Skeletal muscle cell (primary cell): ENCODE data around the gene EFNB3.

ENCODE experiments used
- DNase-seq: peaks from one replicate; pipeline ENCODE4 v3.0.0-alpha.2; 2010; ENCODE audit warnings: low read depth
- H3K4me3 ChIP-seq: 2 replicates; pipeline ENCODE4 v1.5.1; 2011; ENCODE audit warnings: low read depth, mild to moderate bottlenecking, control low read depth, low read length, moderate library complexity

Gene EFNB3, protein sequence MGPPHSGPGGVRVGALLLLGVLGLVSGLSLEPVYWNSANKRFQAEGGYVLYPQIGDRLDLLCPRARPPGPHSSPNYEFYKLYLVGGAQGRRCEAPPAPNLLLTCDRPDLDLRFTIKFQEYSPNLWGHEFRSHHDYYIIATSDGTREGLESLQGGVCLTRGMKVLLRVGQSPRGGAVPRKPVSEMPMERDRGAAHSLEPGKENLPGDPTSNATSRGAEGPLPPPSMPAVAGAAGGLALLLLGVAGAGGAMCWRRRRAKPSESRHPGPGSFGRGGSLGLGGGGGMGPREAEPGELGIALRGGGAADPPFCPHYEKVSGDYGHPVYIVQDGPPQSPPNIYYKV

GRCh38 chr17:7704601-7705268, at the start of gene EFNB3:
Gene EFNB3 (plus strand): TSS chr17:7705202. CDS start chr17:7705599, 397 bp downstream.
- H3K4me3 ChIP-seq: peak within 1 kb of the TSS; percentile 54
- no peak for DNase-seq

GRCh38 chr17:7655541-7655840, 49.5 kb upstream of the EFNB3 start:
- no peak overlapping the region for H3K4me3 ChIP-seq
- no peak for DNase-seq

- no peak overlapping the region for H3K4me3 ChIP-seq
- DNase-seq: no peak
These were observed 47.9 kb upstream of the EFNB3 start for GRCh38 chr17:7656958-7657609.

GRCh38 chr17:7667656-7668406, 37.2 kb upstream of the EFNB3 start:
- H3K4me3 ChIP-seq: no peak overlapping the region
- no peak for DNase-seq

DNA sequence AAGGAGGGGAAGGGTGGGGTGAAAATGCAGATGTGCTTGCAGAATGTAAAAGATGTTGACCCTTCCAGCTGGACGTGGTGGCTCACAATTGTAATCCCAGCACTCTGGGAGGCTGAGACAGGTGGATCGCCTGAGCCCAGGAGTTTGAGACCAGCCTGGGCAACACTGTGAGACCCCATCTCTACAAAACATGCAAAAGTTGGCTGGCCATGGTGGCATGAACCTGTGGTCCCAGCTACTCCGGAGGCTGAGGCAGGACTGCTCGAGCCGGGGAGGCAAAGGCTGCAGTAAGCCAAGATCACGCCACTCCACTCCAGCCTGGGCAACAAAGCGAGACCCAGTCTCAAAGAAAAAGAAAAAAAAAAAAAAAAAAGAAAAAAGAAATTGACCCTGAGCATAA, 36.5 kb upstream of the EFNB3 start:
- no peak overlapping the region for H3K4me3 ChIP-seq
- DNase-seq: no peak

DNA sequence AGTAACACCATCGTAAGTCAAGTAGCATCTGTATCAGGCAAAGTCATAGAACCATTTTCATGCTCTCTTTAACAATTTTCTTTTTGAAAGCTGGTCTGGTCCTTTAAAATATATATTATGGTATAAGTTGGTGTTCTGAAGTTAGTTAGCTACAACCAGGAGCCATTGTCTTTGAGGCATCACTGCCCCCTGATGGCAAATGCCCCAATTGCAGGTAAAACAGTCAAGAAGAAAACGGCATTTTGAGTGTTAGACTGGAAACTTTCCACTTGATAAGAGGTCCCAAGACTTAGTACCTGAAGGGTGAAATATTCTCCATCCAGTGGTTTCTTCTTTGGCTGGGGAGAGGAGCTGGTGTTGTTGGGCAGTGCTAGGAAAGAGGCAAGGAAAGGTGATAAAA, 31.8 kb upstream of the EFNB3 start:
- H3K4me3 ChIP-seq: no peak overlapping the region
- no peak for DNase-seq

- no peak for DNase-seq
- H3K4me3 ChIP-seq: no peak overlapping the region
These were observed 30.1 kb upstream of the EFNB3 start for GRCh38 chr17:7674934-7675333.

- DNase-seq: no peak
- H3K4me3 ChIP-seq: no peak overlapping the region
These were observed 28.5 kb upstream of the EFNB3 start for GRCh38 chr17:7676533-7676932.

DNA sequence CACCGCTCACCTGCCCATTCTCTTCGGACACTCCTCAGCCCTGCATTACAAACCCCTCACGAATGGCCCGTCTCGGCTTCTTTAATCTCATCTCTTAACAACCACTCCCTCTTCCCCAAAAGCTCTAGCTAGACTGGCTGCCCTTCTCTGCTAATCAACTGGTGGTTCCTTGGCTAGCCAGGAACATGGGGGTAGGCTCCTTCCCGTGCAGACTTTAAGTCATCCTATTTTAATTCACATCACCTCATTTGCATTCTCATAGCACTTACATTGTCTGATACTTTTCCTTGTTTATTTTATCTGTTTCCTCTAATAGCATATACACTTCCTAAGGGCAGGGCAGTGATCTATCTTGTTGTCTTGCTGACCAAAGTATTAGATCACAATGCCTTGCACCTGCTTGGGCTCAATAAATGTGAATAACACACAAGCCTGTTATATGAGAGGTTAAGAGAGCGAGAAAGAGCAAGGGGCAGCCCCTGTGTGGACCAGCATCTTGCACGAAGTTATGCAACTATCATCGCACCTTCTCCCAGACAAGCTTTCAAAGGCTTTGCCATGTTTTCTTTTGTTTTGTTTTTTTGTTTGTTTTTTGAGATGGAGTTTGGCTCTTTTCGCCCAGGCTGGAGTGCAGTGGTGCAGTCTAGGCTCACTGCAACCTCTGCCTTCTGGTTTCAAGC, 27.5 kb upstream of the EFNB3 start:
- DNase-seq: no peak
- no peak overlapping the region for H3K4me3 ChIP-seq

DNA sequence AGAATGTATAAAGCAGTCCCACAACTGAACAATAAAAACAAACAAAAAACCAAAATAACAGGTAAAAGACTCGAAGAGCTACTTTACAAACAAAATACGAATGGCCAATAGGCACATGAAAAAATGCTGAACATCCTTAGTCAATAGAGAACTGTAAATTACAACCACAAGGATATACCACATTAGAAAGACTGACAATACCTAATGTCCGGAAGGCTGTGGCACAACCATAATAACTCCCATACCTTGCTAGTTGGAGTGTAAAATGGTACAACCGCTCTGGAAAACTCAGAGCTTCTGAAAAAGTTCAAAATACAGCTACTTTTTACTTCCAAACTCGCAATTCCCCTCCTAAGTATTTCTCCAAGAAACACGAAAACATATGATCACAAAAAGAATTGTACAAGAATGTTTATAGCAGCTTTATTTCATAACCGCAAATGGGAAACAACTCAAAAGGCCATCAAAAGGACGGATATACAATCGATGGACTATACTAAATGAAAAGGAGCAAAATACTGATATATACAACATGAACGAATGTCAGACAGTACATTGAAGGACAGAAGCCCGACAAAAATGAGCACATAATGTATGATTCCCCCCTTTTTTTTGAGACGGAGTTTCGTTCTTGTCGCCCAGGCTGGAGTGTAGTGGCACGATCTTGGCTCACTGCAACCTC, 20.0 kb upstream of the EFNB3 start:
- no peak for DNase-seq

GRCh38 chr17:7685533-7686221, 19.3 kb upstream of the EFNB3 start:
- H3K4me3 ChIP-seq: peak overlapping the region; percentile 99
- DNase-seq: peak; percentile 77

More for the DNA sequence above, 20.0 kb upstream of the EFNB3 start:
- H3K4me3 ChIP-seq: peak overlapping the region; percentile 99

DNA sequence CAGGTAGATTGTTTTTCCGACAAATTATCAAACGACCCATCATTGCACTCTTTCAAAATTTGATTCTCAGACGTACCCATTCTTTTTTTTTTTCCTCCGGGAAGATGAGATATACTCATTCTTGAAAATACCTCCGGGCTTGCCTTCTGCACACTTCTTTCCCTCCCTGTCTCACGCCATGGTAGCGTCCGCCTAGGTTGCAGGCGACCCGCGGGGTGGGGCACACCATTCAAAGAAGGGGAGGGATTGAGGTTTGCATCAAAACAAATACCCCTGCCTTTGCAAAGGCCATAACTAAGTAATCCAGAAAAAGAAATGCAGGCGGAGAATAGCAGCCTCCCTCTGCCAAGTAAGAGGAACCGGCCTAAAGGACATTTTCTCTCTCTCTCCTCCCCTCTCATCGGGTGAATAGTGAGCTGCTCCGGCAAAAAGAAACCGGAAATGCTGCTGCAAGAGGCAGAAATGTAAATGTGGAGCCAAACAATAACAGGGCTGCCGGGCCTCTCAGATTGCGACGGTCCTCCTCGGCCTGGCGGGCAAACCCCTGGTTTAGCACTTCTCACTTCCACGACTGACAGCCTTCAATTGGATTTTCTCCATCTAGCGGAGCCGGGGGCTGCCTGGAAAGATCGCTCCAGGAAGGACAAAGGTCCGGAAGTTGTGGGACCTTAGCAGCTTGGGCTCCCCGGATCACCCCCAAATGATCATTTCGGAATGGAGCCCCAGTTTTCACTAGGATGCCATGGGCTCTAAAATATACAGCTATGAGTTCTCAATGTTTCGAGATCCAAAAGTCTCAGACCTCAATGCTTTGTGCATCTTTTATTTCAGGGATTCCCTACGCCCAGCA, 18.6 kb upstream of the EFNB3 start:
- DNase-seq: peak; percentile 52
- peak overlapping the region; percentile 99 for H3K4me3 ChIP-seq

DNA sequence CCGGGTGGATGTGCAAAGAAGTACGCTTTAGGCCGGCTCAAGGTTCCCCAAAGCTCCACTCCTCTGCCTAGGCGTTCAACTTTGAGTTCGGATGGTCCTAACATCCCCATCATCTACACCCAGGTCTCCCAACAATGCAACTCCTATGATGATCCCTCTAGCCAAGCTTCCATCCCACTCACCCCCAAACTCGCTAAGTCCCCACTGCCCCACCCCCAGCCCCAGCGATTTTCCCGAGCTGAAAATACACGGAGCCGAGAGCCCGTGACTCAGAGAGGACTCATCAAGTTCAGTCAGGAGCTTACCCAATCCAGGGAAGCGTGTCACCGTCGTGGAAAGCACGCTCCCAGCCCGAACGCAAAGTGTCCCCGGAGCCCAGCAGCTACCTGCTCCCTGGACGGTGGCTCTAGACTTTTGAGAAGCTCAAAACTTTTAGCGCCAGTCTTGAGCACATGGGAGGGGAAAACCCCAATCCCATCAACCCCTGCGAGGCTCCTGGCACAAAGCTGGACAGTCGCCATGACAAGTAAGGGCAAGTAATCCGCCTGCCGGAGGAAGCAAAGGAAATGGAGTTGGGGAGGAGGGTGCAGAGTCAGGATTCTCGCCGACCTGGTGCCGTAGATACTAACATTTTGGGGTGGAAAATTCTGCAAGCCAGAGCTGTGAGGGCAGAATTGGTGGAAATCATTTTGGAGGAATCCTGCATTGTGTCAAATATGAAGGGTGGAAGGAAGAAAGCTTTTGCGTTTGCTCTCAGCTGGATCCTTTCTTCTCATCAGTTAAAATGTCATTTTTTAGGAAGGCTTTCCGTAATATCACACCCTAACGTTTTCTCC, 17.7 kb upstream of the EFNB3 start, which contains the start of gene TP53:
TP53 (minus strand) TSS at position 419 of the 836 bp plus-strand sequence. CDS start 10,896 bp downstream, outside the sequence.
- peak; percentile 65 for DNase-seq
- peak within 1 kb of the TSS; percentile 99 for H3K4me3 ChIP-seq

DNA sequence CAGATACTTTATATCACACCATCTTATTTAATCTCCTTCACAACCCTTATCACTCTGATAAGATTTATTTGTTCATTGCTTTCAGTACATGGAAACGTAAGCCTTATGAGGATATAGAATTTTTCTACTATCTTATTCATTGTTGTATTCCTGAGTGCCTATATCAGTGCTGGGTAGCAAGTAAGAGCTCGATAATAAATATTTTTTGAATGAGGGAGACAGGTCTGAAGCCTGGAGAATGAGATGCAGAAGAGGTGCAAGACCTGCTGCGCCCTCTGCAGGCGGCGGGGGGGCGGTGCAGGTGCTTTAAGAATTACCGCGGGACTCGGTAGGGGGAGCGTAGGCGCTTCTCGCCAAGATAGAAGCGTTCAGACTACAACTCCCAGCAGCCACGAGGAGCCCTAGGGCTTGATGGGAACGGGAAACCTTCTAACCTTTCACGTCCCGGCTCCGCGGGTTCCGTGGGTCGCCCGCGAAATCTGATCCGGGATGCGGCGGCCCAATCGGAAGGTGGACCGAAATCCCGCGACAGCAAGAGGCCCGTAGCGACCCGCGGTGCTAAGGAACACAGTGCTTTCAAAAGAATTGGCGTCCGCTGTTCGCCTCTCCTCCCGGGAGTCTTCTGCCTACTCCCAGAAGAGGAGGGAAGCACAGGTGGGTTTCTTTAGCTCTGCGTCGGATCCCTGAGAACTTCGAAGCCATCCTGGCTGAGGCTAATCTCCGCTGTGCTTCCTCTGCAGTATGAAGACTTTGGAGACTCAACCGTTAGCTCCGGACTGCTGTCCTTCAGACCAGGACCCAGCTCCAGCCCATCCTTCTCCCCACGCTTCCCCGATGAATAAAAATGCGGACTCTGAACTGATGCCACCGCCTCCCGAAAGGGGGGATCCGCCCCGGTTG, 16.8 kb upstream of the EFNB3 start, which contains the start of gene WRAP53:
WRAP53 (plus strand) TSS at position 570 of the 900 bp plus-strand sequence; CDS start at position 742, 172 bp downstream.
- DNase-seq: peak; percentile 97
- H3K4me3 ChIP-seq: peak within 1 kb of the TSS; percentile 99

DNA sequence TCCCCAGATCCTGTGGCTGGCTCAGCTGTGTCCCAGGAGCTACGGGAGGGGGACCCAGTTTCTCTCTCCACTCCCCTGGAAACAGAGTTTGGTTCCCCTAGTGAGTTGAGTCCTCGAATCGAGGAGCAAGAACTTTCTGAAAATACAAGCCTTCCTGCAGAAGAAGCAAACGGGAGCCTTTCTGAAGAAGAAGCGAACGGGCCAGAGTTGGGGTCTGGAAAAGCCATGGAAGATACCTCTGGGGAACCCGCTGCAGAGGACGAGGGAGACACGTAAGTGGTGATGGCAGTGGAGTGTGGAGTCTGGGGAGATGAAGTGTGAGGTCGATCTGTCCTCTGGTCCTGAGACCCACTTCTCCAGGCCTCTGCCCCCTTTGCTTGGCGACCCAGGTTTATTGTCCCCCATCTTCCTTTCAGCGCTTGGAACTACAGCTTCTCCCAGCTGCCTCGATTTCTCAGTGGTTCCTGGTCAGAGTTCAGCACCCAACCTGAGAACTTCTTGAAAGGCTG, 16.1 kb upstream of the EFNB3 start:
- H3K4me3 ChIP-seq: peak overlapping the region; percentile 99
- no peak for DNase-seq
